DOHH2 (cell line): Measurements from ENCODE around the gene KPNB1.

Experiments used
- H3F3A ChIP-seq: fragments of 200-600 bp; sonication (generic), shearing (Covaris generic); 2 replicates; pipeline ENCODE4 v1.6.0; 2016; ENCODE audit warnings: antibody characterized with exemption, mild to moderate bottlenecking; ENCODE audit not compliant: control insufficient read depth, insufficient read depth
- H3K27ac ChIP-seq: fragments of 200-600 bp; sonication (generic); 2 replicates; pipeline ENCODE4 v1.5.1; 2014; ENCODE audit warnings: low read depth, mild to moderate bottlenecking, low read length, moderate library complexity
- H3K27me3 ChIP-seq: fragments of 200-600 bp; sonication (generic); 2 replicates; pipeline ENCODE4 v1.6.1; 2014; ENCODE audit warnings: mild to moderate bottlenecking, low read length, mixed read lengths; ENCODE audit not compliant: control insufficient read depth
- H3K36me3 ChIP-seq: fragments of 200-600 bp; sonication (generic); 2 replicates; pipeline ENCODE4 v1.6.1; 2014; ENCODE audit warnings: mild to moderate bottlenecking, low read length, moderate library complexity, mixed read lengths; ENCODE audit not compliant: control insufficient read depth
- H3K4me1 ChIP-seq: fragments of 200-600 bp; sonication (generic); 2 replicates; pipeline ENCODE4 v1.6.1; 2014; ENCODE audit warnings: mild to moderate bottlenecking, low read length, mixed read lengths; ENCODE audit not compliant: control insufficient read depth
- H3K4me2 ChIP-seq: fragments of 200-600 bp; sonication (generic); 2 replicates; pipeline ENCODE4 v1.6.0; 2014; ENCODE audit warnings: mild to moderate bottlenecking, low read length, moderate library complexity
- H3K4me3 ChIP-seq: fragments of 200-600 bp; sonication (generic); 2 replicates; pipeline ENCODE4 v1.5.1; 2014; ENCODE audit warnings: mild to moderate bottlenecking, low read length, mixed read lengths
- H3K79me2 ChIP-seq: fragments of 200-600 bp; sonication (generic); 2 replicates; pipeline ENCODE4 v1.6.1; 2014; ENCODE audit warnings: mild to moderate bottlenecking, low read length, mixed read lengths; ENCODE audit not compliant: control insufficient read depth
- H3K9me2 ChIP-seq: fragments of 200-600 bp; sonication (generic); replicated peaks from 2 replicates; pipeline ENCODE4 v1.6.1; 2014; ENCODE audit warnings: mild to moderate bottlenecking, low read length, mixed read lengths; ENCODE audit not compliant: control insufficient read depth
- H3K9me3 ChIP-seq: fragments of 200-600 bp; sonication (generic); 2 replicates; pipeline ENCODE4 v1.6.1; 2014; ENCODE audit warnings: antibody characterized with exemption, low read length, mixed read lengths; ENCODE audit not compliant: control insufficient read depth, insufficient read depth
- H4K20me1 ChIP-seq: fragments of 200-600 bp; sonication (generic); 2 replicates; pipeline ENCODE4 v1.6.0; 2014; ENCODE audit warnings: low read depth, mild to moderate bottlenecking, antibody characterized with exemption, low read length, moderate library complexity; ENCODE audit not compliant: control insufficient read depth, insufficient read depth
- CTCF ChIP-seq: fragments of 200-600 bp; sonication (generic); IDR thresholded peaks from one replicate; pipeline ENCODE4 v1.5.1; 2014; ENCODE audit warnings: antibody characterized with exemption, mild to moderate bottlenecking, low read depth, low read length; ENCODE audit not compliant: poor library complexity, severe bottlenecking
- EZH2phosphoT487 ChIP-seq: fragments of 200-600 bp; sonication (generic); IDR thresholded peaks from 2 replicates; pipeline ENCODE4 v1.6.1; 2017; ENCODE audit warnings: borderline replicate concordance, mild to moderate bottlenecking, antibody characterized with exemption, low read length, moderate library complexity, mixed read lengths

The KPNB1 gene

DNA sequence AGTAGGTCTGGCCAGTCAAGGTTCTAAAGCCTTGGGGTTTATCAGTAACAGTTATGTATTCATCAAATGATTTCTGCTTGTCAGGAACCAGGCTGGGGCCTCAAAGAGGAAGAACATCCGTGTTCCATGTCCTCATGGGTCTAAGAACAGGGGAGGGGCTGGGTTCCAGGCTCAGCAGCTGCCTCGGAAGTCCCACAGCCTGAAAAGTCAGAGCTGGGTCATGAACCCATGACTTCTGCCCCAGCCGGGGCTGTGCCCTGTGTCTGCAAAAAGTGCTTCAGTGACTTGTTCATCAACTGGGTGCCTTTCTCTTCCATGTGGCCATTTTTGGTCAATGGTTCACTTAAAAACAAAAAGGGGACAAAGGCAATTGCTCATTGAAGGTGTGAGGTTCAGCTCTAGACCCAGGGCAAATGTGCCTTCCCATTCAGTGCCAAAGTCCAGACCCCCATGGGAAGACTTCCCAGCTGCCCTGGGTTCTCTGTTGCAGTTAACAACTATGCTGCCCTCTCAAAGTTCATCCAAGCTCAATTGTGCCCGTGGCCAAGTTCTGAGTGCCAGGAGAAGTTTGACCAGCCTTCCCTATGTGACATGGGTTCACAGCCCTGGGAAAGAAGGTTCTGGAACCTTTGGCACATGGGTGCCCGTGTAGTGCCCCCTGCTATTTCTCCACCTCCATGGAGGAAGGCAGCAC is 62.8 kb downstream of the KPNB1 start:
- Histone ChIP-seq H4K20me1 (no peaks in the 10 kb centered on the region), H3K4me1 (peaks cover 15% of the 10 kb centered on the region), H3K27me3 (peaks cover 20% of the 10 kb centered on the region)

GRCh38 chr17:47713980-47714700 is 64.4 kb downstream of the KPNB1 start:
- Histone ChIP-seq H3K4me2 (peak overlapping the region; percentile 7; the same call in 1 of the 2 replicates), H3K4me1 (peaks cover 23% of the 10 kb centered on the region)
- TF ChIP-seq EZH2phosphoT487 (no peak), CTCF (peak; percentile 30)

More for the DNA sequence above, 62.8 kb downstream of the KPNB1 start:
- Histone ChIP-seq H3K9me3 (no peaks in the 10 kb centered on the region), H3F3A (no peaks in the 10 kb centered on the region), H3K9me2 (no peaks in the 10 kb centered on the region), H3K36me3 (no peaks in the 10 kb centered on the region), H3K79me2 (no peaks in the 10 kb centered on the region), H3K4me3 (no peak overlapping the region), H3K27ac (no peak overlapping the region), H3K4me2 (no peak overlapping the region)
- TF ChIP-seq EZH2phosphoT487 (no peak), CTCF (no peak)

GRCh38 chr17:47714773-47715396 is 65.2 kb downstream of the KPNB1 start:
- H3K9me2 ChIP-seq, result no peaks in the 10 kb centered on the region
- no peaks in the 10 kb centered on the region for H3F3A ChIP-seq
- H4K20me1 ChIP-seq, result no peaks in the 10 kb centered on the region; the same call in 1 of the 2 replicates
- H3K4me3 ChIP-seq, result no peak overlapping the region
- H3K4me1 ChIP-seq, result peaks cover 23% of the 10 kb centered on the region
- no peaks in the 10 kb centered on the region for H3K36me3 ChIP-seq
- no peaks in the 10 kb centered on the region for H3K9me3 ChIP-seq
- no peak for TF ChIP-seq CTCF
- no peak for TF ChIP-seq EZH2phosphoT487
- peaks cover 44% of the 10 kb centered on the region for H3K27me3 ChIP-seq
- no peak overlapping the region for H3K27ac ChIP-seq
- peak overlapping the region; percentile 7; the same call in 1 of the 2 replicates for H3K4me2 ChIP-seq
- H3K79me2 ChIP-seq, result no peaks in the 10 kb centered on the region

More at GRCh38 chr17:47713980-47714700, 64.4 kb downstream of the KPNB1 start:
- Histone ChIP-seq H3K9me2 (no peaks in the 10 kb centered on the region), H3F3A (no peaks in the 10 kb centered on the region), H3K9me3 (no peaks in the 10 kb centered on the region), H3K27ac (no peak overlapping the region), H3K79me2 (no peaks in the 10 kb centered on the region), H3K36me3 (no peaks in the 10 kb centered on the region), H3K4me3 (no peak overlapping the region), H3K27me3 (peaks cover 37% of the 10 kb centered on the region), H4K20me1 (no peaks in the 10 kb centered on the region; the same call in 1 of the 2 replicates)
